Sigmoid colon (tissue), 7 donors: ENCODE data around the gene ATP13A2. TPM values are rescaled to one million over a fixed set of nuclear protein-coding genes. Genes with fewer than 3 reads are reported as not detected.

ENCODE experiments used
- DNase-seq: peaks from one replicate; pipeline ENCODE4 v3.0.0-alpha.2; 2019
- H3K27ac ChIP-seq, 4 donors: fragments of 200-600 bp; sonication (generic); one replicate each; pipeline ENCODE4 v1.5.1; 2016 to 2019; ENCODE audit warnings: mild to moderate bottlenecking in 1 of 4
- H3K27me3 ChIP-seq, 3 donors: fragments of 200-600 bp; sonication (generic); one replicate each; pipeline ENCODE4 v1.5.1; 2019; ENCODE audit warnings: mild to moderate bottlenecking in 1 of 3
- H3K36me3 ChIP-seq, 4 donors: fragments of 200-600 bp; sonication (generic); one replicate each; pipeline ENCODE4 v1.5.1; 2016 to 2019
- H3K4me1 ChIP-seq, 4 donors: fragments of 200-600 bp; sonication (generic); one replicate each; pipeline ENCODE4 v1.5.1; 2017 to 2019
- H3K4me3 ChIP-seq, 4 donors: fragments of 200-600 bp; sonication (generic); one replicate each; pipeline ENCODE4 v1.5.1; 2017 to 2019; ENCODE audit warnings: mild to moderate bottlenecking in 2 of 4, moderate library complexity in 1 of 4
- H3K9me3 ChIP-seq, 4 donors: fragments of 200-600 bp in 3 of 4; sonication (generic) in 3 of 4; one replicate each; pipeline versions ENCODE4 v1.5.1 to v1.6.1; 2013 to 2019
- EP300 ChIP-seq, 4 donors: sonication (generic); formaldehyde crosslinking; IDR thresholded peaks; one replicate each; pipeline ENCODE4 v1.6.1; 2017; ENCODE audit warnings: antibody characterized with exemption in 4 of 4
- POLR2A ChIP-seq, 2 donors: fragments of 450-650 bp; IDR thresholded peaks; one replicate each; pipeline ENCODE4 v1.6.1; 2016; ENCODE audit warnings: antibody characterized with exemption in 2 of 2, mild to moderate bottlenecking in 2 of 2, moderate library complexity in 2 of 2
- POLR2AphosphoS5 ChIP-seq, 4 donors: sonication (generic); formaldehyde crosslinking; IDR thresholded peaks; one replicate each; pipeline ENCODE4 v1.6.1; 2017; ENCODE audit warnings: antibody characterized with exemption in 4 of 4
- WGBS, 2 donors: extraction: QIAGEN DNeasy Blood & Tissue Kit; methylation state at CpG; one replicate each; pipeline ENCODE4 v1.1.7; 2013; 5-methylcytosine and 5-hydroxymethylcytosine counted together
- intact Hi-C: fragments of 100-400 bp; cut with DNase I; formaldehyde crosslinking; loops from one replicate; pipeline ENCODE4 v1.15.1; 2023
- polyA plus RNA-seq, 3 donors: library from polyadenylated mRNA; stranded (reverse); fragments of 200-250 nt; gene quantifications; one replicate each; pipeline ENCODE4 v1.2.3, GENCODE V29; 2013
- total RNA-seq, 4 donors: library from RNA; depleted of rRNA; stranded (reverse); fragments of >200 nt; gene quantifications; one replicate each; pipeline ENCODE4 v1.1.0, GENCODE V29; 2016
- TF ChIP-seq, protein P1 (sequence below), 4 experiments: fragments of 450-650 bp in 3 of 4; fragments of 200-600 bp in 1 of 4; IDR thresholded peaks; one replicate each; pipeline ENCODE4 v1.5.1; 2016 to 2019; ENCODE audit warnings: antibody characterized with exemption in 4 of 4, mild to moderate bottlenecking in 3 of 4, moderate library complexity in 2 of 4
- donor health status: healthy with polysubstance abuse.
- donor health status: Bipolar disorder and iron deficiency.
- donor health status: healthy.

The ATP13A2 gene
- total and polyA plus RNA-seq, 7 donors, result 6.6 to 47.2 (median 15.6) TPM

DNA sequence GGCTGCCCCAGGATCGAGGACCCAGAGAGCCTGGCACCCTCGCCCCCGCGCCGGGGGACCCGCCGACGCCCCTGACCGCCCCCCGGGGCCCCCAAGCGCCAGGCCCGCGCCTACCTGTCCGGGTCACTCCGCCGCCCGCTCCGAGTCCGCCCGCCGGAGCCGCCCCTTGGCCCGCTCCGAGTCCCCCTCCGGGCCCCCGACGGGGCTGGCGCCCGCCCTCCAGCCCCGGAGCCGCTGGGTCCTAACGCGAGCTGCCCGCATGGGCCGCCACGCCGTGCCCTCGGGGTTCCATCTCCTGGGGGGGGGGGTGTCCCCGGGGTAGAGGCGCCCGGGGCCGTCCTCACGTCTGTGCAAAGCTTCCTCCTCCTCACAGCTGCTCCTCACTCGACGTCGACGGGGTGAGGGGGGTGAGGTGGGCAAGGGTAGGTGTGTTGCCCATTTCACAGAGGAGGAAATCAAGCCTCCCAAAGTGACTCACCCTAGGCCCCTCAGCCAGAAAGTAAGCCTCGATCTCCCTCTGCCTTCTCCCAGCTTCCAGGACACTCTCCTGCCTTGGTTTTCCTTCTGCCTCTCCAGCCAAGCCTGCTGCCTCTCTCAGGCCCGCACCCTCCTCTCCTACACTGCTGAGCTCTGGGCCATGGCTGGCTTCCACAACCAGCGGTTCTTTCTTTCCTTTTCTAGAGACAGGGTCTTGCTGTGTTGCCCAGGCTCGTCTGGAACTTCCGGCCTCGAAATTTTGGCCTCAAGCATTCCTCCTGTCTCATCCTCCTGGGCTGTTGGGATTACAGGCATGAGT lies 31.1 kb downstream of the ATP13A2 start, which contains the start of gene MFAP2:
MFAP2 (minus strand) TSS at position 148 of the 796 bp plus-strand sequence. CDS start 2,347 bp downstream, outside the sequence.
- H3K36me3 ChIP-seq, result peaks cover 0 to 2% (median under 1%) of the 10 kb centered on the region in 4 donors
- peaks cover 2 to 43% (median 26%) of the 10 kb centered on the region in 4 donors for H3K4me1 ChIP-seq
- no peaks in the 10 kb centered on the region for H3K9me3 ChIP-seq
- WGBS, 2 donors, result 8 to 9% methylated on average over 53 of the region's 53 CpGs
- peaks cover 3 to 22% (median 14%) of the 10 kb centered on the region in 3 donors for H3K27me3 ChIP-seq
- peak within 1 kb of the TSS; percentile 46 to 60 (median 50) for H3K4me3 ChIP-seq
- intact Hi-C loops, result no loop called here
- peak within 1 kb of the TSS; percentile 67 to 83 (median 76) for H3K27ac ChIP-seq
- DNase-seq, result no peak
- TF ChIP-seq EP300 (IDR thresholded peaks at IDR 0.05) (no peak), POLR2AphosphoS5 (IDR thresholded peaks at IDR 0.05) (no peak), POLR2A (IDR thresholded peaks at IDR 0.05) (no peak)
- TF ChIP-seq, protein P1, sequence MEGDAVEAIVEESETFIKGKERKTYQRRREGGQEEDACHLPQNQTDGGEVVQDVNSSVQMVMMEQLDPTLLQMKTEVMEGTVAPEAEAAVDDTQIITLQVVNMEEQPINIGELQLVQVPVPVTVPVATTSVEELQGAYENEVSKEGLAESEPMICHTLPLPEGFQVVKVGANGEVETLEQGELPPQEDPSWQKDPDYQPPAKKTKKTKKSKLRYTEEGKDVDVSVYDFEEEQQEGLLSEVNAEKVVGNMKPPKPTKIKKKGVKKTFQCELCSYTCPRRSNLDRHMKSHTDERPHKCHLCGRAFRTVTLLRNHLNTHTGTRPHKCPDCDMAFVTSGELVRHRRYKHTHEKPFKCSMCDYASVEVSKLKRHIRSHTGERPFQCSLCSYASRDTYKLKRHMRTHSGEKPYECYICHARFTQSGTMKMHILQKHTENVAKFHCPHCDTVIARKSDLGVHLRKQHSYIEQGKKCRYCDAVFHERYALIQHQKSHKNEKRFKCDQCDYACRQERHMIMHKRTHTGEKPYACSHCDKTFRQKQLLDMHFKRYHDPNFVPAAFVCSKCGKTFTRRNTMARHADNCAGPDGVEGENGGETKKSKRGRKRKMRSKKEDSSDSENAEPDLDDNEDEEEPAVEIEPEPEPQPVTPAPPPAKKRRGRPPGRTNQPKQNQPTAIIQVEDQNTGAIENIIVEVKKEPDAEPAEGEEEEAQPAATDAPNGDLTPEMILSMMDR (IDR thresholded peaks at IDR 0.05), result no peak

DNA sequence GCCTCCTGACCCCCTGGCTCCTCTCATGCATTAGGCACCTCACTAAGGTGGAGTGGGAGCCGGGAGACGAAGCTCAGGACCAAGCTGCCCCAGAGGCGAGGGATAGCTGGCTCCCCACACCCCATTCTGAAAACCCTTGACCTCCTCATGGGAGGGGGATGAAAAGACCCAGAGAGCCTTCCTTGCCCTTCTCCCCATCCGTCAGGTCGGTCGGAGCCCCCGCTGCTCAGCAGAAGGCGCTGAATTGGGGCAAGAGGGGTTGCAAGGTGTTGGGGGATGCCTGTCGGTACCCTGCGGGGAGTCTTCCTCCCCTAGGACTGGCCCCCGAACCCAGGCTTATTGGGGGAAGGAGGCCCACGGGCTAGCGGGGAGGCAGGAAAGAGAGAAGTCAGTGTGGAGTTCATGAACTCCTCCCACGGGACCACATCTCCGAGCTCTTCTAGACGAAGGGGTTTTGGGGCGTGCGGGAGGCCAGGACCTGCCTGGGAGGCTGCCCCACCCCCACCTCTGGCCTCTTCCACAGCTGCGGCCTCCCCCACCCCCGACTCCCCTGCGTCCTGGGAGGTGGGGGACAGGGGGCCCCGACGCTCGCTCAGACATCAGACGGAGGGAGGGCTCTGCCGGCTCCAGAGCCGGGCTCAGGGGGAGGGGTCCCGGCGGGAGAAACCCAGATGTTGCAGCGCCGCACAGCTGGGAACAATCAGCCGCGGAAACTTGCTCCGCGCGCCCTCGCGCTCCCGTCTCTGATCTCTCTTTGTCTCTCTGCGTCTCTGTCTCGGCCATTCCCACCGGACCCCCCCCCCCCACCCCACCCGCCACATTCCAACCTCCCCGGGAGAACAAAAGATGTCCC lies 32.0 kb downstream of the ATP13A2 start:
- H3K36me3 ChIP-seq, result no peaks in the 10 kb centered on the region
- intact Hi-C loops, result no loop called here
- WGBS, 2 donors, result 18 to 24% methylated on average over 44 of the region's 44 CpGs
- no peaks in the 10 kb centered on the region for H3K9me3 ChIP-seq
- peak in 1 of 4 donors; percentile 15 for TF ChIP-seq POLR2AphosphoS5 (IDR thresholded peaks at IDR 0.05)
- TF ChIP-seq, protein P1 (IDR thresholded peaks at IDR 0.05), result no peak
- TF ChIP-seq POLR2A (IDR thresholded peaks at IDR 0.05), result no peak
- peak; percentile 82 for DNase-seq
- peak overlapping the region; percentile 46 to 60 (median 50) for H3K4me3 ChIP-seq
- peaks cover 3 to 22% (median 14%) of the 10 kb centered on the region in 3 donors for H3K27me3 ChIP-seq
- H3K27ac ChIP-seq, result peak overlapping the region; percentile 67 to 83 (median 76)
- peaks cover 2 to 44% (median 24%) of the 10 kb centered on the region in 4 donors for H3K4me1 ChIP-seq

DNA sequence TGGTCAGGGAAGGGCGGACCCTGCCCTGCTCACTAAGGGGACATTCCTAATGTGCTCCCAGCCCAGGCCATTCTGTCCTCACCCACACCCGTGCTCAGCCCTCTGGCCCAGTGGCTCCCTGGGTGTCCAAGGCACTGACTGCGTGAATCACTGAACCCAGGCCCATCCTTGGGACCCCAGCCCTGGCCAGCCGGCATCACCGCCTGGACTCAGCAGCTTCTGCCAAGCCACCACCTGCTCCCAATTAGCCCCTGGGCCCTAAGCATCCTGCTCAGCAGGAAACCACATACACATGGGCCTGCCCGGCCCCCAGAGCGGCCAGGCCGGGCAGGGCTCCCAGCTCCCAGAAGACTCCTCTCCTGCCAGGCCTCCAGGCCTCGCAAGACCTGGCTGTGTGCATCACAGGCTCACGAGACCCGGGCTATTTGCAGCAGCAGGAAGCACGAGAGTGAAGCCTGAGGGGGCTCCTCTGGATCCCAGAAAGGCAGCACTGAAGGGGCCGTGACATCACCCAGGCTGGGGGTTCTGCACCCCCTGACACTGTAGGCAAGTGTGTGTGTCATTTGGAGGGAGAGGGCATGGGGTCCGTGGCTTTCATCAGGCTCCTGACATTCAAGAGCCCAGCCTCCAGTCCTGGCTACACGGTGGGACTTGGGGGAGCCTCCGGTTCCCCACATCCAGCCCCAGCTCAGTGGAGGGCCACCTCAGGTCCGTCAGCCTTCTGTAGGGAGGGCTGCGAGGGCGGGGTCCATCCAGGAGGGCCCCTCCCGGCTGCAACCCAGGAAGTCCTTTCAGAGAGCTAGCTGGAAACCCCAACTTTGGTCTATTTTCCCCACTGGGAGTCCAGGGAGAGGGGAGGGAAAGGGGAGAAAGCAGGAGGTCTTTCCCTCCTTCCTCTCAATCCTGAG lies 32.9 kb downstream of the ATP13A2 start:
- 61 to 75% methylated on average over 20 of the region's 20 CpGs for WGBS, 2 donors
- peak; percentile 92 for DNase-seq
- peaks cover 3 to 22% (median 14%) of the 10 kb centered on the region in 3 donors for H3K27me3 ChIP-seq
- H3K4me1 ChIP-seq, result peaks cover 2 to 40% (median 21%) of the 10 kb centered on the region in 4 donors
- no peaks in the 10 kb centered on the region for H3K36me3 ChIP-seq
- peak overlapping the region; percentile 46 to 60 (median 50) for H3K4me3 ChIP-seq
- intact Hi-C loops, result no loop called here
- H3K9me3 ChIP-seq, result no peaks in the 10 kb centered on the region
- peak overlapping the region; percentile 67 to 83 (median 76) for H3K27ac ChIP-seq
- TF ChIP-seq, protein P1 (IDR thresholded peaks at IDR 0.05), result no peak
- TF ChIP-seq POLR2A (IDR thresholded peaks at IDR 0.05) (peak in 1 of 2 donors; percentile 42), EP300 (IDR thresholded peaks at IDR 0.05) (peak in 1 of 4 donors; percentile 30), POLR2AphosphoS5 (IDR thresholded peaks at IDR 0.05) (peak; percentile 40 to 73 (median 68))

DNA sequence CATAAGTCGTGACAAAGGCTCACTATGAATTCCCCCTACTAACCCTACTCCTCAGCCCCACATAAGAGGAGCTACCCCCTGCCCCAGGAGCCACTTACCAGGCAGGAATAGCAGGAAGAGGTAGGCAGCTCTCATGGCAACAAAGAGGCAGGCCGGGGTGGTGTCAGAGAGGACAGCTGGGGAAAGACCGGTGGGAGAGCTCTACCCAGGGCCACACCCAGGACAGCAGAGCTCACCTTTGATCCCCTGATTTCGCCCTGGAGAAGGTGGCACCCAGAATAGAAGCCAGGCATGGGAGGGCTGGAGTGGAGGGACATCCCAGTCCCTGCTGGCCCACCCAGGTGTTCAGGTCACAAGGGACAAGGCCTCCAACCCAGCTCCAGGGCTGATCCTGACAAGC lies 33.6 kb downstream of the ATP13A2 start:
- Histone ChIP-seq H3K36me3 (no peaks in the 10 kb centered on the region), H3K9me3 (no peaks in the 10 kb centered on the region), H3K27me3 (peaks cover 3 to 22% (median 14%) of the 10 kb centered on the region in 3 donors), H3K27ac (peak overlapping the region; percentile 67 to 83 (median 76)), H3K4me1 (peaks cover 2 to 40% (median 21%) of the 10 kb centered on the region in 4 donors), H3K4me3 (peak overlapping the region in 1 of 4 donors; percentile 53)
- no peak for DNase-seq
- TF ChIP-seq, protein P1 (IDR thresholded peaks at IDR 0.05), result no peak
- no peak for TF ChIP-seq POLR2A (IDR thresholded peaks at IDR 0.05)
- no peak for TF ChIP-seq EP300 (IDR thresholded peaks at IDR 0.05)
- TF ChIP-seq POLR2AphosphoS5 (IDR thresholded peaks at IDR 0.05), result no peak
- intact Hi-C loops, result no loop called here
- WGBS, 2 donors, result 27 to 71% methylated on average over 4 of the region's 4 CpGs
